Ureter (tissue), 1 donor: ENCODE data around the gene COA5. TPM values are rescaled to one million over a fixed set of nuclear protein-coding genes. Genes with fewer than 3 reads are reported as not detected.

Experiments
- DNase-seq: peaks from one replicate; pipeline ENCODE4 v3.0.0-alpha.2; 2020; ENCODE audit warnings: low spot score
- total RNA-seq: library from RNA; stranded (reverse); gene quantifications from one replicate; pipeline ENCODE4 v1.2.4, GENCODE V29; 2023
- donor health status: DM: yes; HTN: yes; CAD: no.

The COA5 gene
- total RNA-seq, 1 donor from 2014 or later = 39.4 TPM

DNA sequence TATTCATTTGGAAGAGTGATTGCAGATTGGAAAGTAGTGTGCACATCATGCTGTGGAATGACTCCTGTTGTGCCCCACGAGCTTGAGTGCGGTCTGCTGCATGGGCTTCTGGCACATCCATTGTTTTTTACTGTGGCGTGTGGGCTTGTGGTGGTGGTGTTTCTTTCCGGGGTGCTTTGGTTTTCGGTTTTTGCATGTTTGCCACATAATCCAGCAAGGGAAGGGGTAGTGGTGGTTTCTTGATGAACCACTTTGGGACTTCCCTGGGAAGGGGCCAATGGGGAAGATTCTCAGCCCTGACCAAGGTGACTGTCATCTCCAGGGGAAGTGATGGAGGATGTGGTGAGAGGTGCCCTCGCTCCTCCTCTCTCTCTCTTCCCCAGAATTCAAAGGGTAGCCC is 57.0 kb downstream of the COA5 start:
- no peak for DNase-seq

DNA sequence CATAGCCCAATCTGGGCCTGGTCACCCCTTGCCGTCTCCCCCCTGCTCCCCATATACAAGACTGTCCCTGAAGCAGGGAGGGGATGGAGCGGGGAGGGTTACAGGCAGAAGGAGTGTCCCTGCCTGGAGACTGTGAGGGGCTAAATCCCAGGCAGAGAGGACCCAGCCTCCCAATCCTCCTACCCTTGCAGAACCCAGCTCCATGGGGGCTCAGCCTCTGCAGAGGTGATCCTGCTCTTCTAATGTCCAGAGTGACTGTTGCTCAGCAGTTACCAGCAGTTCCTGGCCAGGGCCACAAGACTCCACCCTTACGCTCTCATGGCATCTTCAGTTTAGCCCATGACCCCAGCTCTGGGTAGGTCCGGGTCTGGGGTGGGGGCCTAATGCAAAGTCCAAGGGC is 58.1 kb downstream of the COA5 start:
- DNase-seq = no peak

Other genes with a start within 250 kb of the COA5 start
- 80.6 TPM for gene INPP4A, start 163.7 kb downstream of the COA5 start, total RNA-seq
- 48.9 TPM for gene UNC50, start 77 bp upstream of the COA5 start, total RNA-seq
- gene MGAT4A, start 122.6 kb upstream of the COA5 start, total RNA-seq = 63.8 TPM